Measurements from ENCODE around the gene SLC25A41. TPM values are rescaled to one million over a fixed set of nuclear protein-coding genes. Genes with fewer than 3 reads are reported as not detected.

SLC25A41 gene
- total and polyA plus RNA-seq, 2 of the 8 experiments (the other 6 are each of a cell fraction or from before 2014, with no cell fraction given): 0.50 TPM; not detected in 1

- TF ChIP-seq GABPA (IDR thresholded peaks at IDR 0.05; ENCODE audit: borderline replicate concordance, insufficient read depth, low read length): no peak
- no peak for TF ChIP-seq EGR1 (IDR thresholded peaks at IDR 0.05; ENCODE audit: borderline replicate concordance, low read depth, low read length)
- peak; percentile 81 for TF ChIP-seq TEAD4 (IDR thresholded peaks at IDR 0.05; ENCODE audit: low read depth, low read length)
- peak; percentile 48 for TF ChIP-seq MAX (IDR thresholded peaks at IDR 0.05)
- no peak for TF ChIP-seq USF2 (IDR thresholded peaks at IDR 0.05; ENCODE audit: low read length)
- peak; percentile 42; the same call in 1 of the 2 replicates for TF ChIP-seq SP1 (IDR thresholded peaks at IDR 0.05; ENCODE audit: low read depth, low read length)
- no peak for TF ChIP-seq NANOG (IDR thresholded peaks at IDR 0.05; ENCODE audit: insufficient read depth, low read depth, low read length, poor library complexity, severe bottlenecking)
- TF ChIP-seq SIX5 (IDR thresholded peaks at IDR 0.05; ENCODE audit: low read depth, low read length): no peak
- TF ChIP-seq JUND (IDR thresholded peaks at IDR 0.05; ENCODE audit: low read length): peak; percentile 7; the same call in 1 of the 2 replicates
- TF ChIP-seq HDAC2 (IDR thresholded peaks at IDR 0.05; ENCODE audit: borderline replicate concordance in 1 of 2, low read depth in 2 of 2, low read length in 2 of 2): 0 out of 4 replicates have a peak, but pooled peaks of 1 of the 2 experiments have one; percentile 9
- TF ChIP-seq CTBP2 (IDR thresholded peaks at IDR 0.05; ENCODE audit: borderline replicate concordance, insufficient read depth, insufficient read length, low read length): no peak
- TF ChIP-seq POLR2A (IDR thresholded peaks at IDR 0.05; ENCODE audit: control extremely low read depth in 1 of 2, low read depth in 2 of 2, low read length in 2 of 2): 0 out of 3 replicates have a peak, but pooled peaks of 1 of the 2 experiments have one; percentile 25
- peak; percentile 60; the same call in 1 of the 2 replicates for TF ChIP-seq TCF12 (IDR thresholded peaks at IDR 0.05; ENCODE audit: low read depth, low read length)
- peak; percentile 4 for TF ChIP-seq KDM4A (IDR thresholded peaks at IDR 0.05; ENCODE audit: low read depth, low read length, severe bottlenecking)
- TF ChIP-seq CBX5 (IDR thresholded peaks at IDR 0.05; ENCODE audit: low read depth, low read length): no peak
- TF ChIP-seq BRCA1 (IDR thresholded peaks at IDR 0.05; ENCODE audit: low read depth, low read length): no peak
- peak in 1 of 2 experiments; percentile 40; a peak in 2 of 3 replicates for TF ChIP-seq EP300 (IDR thresholded peaks at IDR 0.05; ENCODE audit: borderline replicate concordance in 1 of 2, low read depth in 2 of 2, low read length in 2 of 2)
- no peak for TF ChIP-seq ATF2 (IDR thresholded peaks at IDR 0.05; ENCODE audit: low read length)
- TF ChIP-seq KDM1A (IDR thresholded peaks at IDR 0.05; ENCODE audit: borderline replicate concordance, low read length): no peak
- TF ChIP-seq SUZ12 (IDR thresholded peaks at IDR 0.05; ENCODE audit: low read length): no peak
These were observed 26.7 kb upstream of the SLC25A41 start (continued) for GRCh38 chr19:6460099-6460884.

Data from H1 (cell line).